Skeletal muscle tissue (tissue), 4 donors: ENCODE data around the gene TTC7B. TPM values are rescaled to one million over a fixed set of nuclear protein-coding genes. Genes with fewer than 3 reads are reported as not detected.

Experiments used
- H3K27ac ChIP-seq: one replicate; pipeline ENCODE4 v1.7.0; 2013; ENCODE audit warnings: mild to moderate bottlenecking, low read depth, low read length, inconsistent platforms
- H3K27me3 ChIP-seq, 3 donors: one replicate each; pipeline ENCODE4 v1.7.0; 2013; ENCODE audit warnings: low read length in 3 of 3; ENCODE audit not compliant: control insufficient read depth in 3 of 3, insufficient read depth in 3 of 3
- H3K36me3 ChIP-seq, 3 donors: one replicate each; pipeline ENCODE4 v1.7.0; 2013; ENCODE audit warnings: low read length in 3 of 3; ENCODE audit not compliant: control insufficient read depth in 3 of 3, insufficient read depth in 3 of 3
- H3K4me1 ChIP-seq, 3 donors: one replicate each; pipeline ENCODE4 v1.7.0; 2013; ENCODE audit warnings: low read length in 3 of 3, mild to moderate bottlenecking in 3 of 3; ENCODE audit not compliant: control insufficient read depth in 3 of 3, insufficient read depth in 3 of 3
- H3K4me3 ChIP-seq, 3 donors: one replicate each; pipeline ENCODE4 v1.7.0; 2013; ENCODE audit warnings: low read length in 3 of 3
- H3K9ac ChIP-seq, 3 donors: one replicate each; pipeline ENCODE4 v1.7.0; 2013; ENCODE audit warnings: low read length in 3 of 3, mild to moderate bottlenecking in 3 of 3, moderate library complexity in 2 of 3, low read depth in 1 of 3
- H3K9me3 ChIP-seq, 3 donors: one replicate each; pipeline ENCODE4 v1.7.0; 2013; ENCODE audit warnings: low read length in 3 of 3; ENCODE audit not compliant: control insufficient read depth in 3 of 3
- total RNA-seq: library from RNA; depleted of rRNA; stranded (reverse); fragments of >200 nt; gene quantifications from one replicate; pipeline ENCODE4 v1.2.3, GENCODE V29; 2014
- donor health status: Osteomylitis.

The TTC7B gene
- total RNA-seq, 1 donor from 2014 or later: 5.7 TPM

GRCh38 chr14:90487462-90487861 lies 328.8 kb downstream of the TTC7B start:
- no peaks in the 10 kb centered on the region for H3K9me3 ChIP-seq
- no peak overlapping the region for H3K4me3 ChIP-seq
- no peaks in the 10 kb centered on the region for H3K27me3 ChIP-seq
- H3K36me3 ChIP-seq: no peaks in the 10 kb centered on the region
- H3K9ac ChIP-seq: no peak overlapping the region
- H3K27ac ChIP-seq: no peak overlapping the region
- H3K4me1 ChIP-seq: peaks cover 0 to 20% (median 14%) of the 10 kb centered on the region in 3 donors

- Histone ChIP-seq H3K9me3 (peaks cover 0 to under 1% (median 0%) of the 10 kb centered on the region in 3 donors), H3K27me3 (no peaks in the 10 kb centered on the region), H3K27ac (no peak overlapping the region), H3K4me3 (no peak overlapping the region), H3K4me1 (peaks cover 0 to 17% (median 14%) of the 10 kb centered on the region in 3 donors), H3K36me3 (no peaks in the 10 kb centered on the region), H3K9ac (no peak overlapping the region)
These were observed 329.2 kb downstream of the TTC7B start for GRCh38 chr14:90487031-90487430.

GRCh38 chr14:90484291-90484690 lies 331.9 kb downstream of the TTC7B start:
- Histone ChIP-seq H3K4me3 (no peak overlapping the region), H3K4me1 (peaks cover 0 to 3% (median 2%) of the 10 kb centered on the region in 3 donors), H3K9me3 (peaks cover 0 to 5% (median 1%) of the 10 kb centered on the region in 3 donors), H3K36me3 (no peaks in the 10 kb centered on the region), H3K27ac (no peak overlapping the region), H3K27me3 (no peaks in the 10 kb centered on the region), H3K9ac (no peak overlapping the region)

GRCh38 chr14:90483571-90483974 lies 332.7 kb downstream of the TTC7B start:
- H3K27ac ChIP-seq: no peak overlapping the region

GRCh38 chr14:90483117-90483516 lies 333.1 kb downstream of the TTC7B start:
- no peaks in the 10 kb centered on the region for H3K27me3 ChIP-seq
- H3K9ac ChIP-seq: no peak overlapping the region
- no peak overlapping the region for H3K27ac ChIP-seq
- no peaks in the 10 kb centered on the region for H3K36me3 ChIP-seq
- H3K9me3 ChIP-seq: peaks cover 0 to 5% (median 1%) of the 10 kb centered on the region in 3 donors
- H3K4me3 ChIP-seq: no peak overlapping the region
- peaks cover 0 to 3% (median 2%) of the 10 kb centered on the region in 3 donors for H3K4me1 ChIP-seq

More at GRCh38 chr14:90483571-90483974, 332.7 kb downstream of the TTC7B start:
- H3K4me3 ChIP-seq: no peak overlapping the region
- peaks cover 0 to 3% (median 2%) of the 10 kb centered on the region in 3 donors for H3K4me1 ChIP-seq
- H3K9ac ChIP-seq: no peak overlapping the region
- H3K9me3 ChIP-seq: peaks cover 0 to 5% (median 1%) of the 10 kb centered on the region in 3 donors
- no peaks in the 10 kb centered on the region for H3K36me3 ChIP-seq
- H3K27me3 ChIP-seq: no peaks in the 10 kb centered on the region

GRCh38 chr14:90475298-90475697 lies 340.9 kb downstream of the TTC7B start:
- no peaks in the 10 kb centered on the region for H3K4me1 ChIP-seq
- H3K9ac ChIP-seq: no peak overlapping the region
- H3K27me3 ChIP-seq: no peaks in the 10 kb centered on the region
- no peaks in the 10 kb centered on the region for H3K36me3 ChIP-seq
- no peak overlapping the region for H3K27ac ChIP-seq
- peaks cover 0 to 3% (median 3%) of the 10 kb centered on the region in 3 donors for H3K9me3 ChIP-seq
- H3K4me3 ChIP-seq: no peak overlapping the region

Other genes with a start within 250 kb of the TTC7B start
- gene RPS6KA5, start 244.2 kb upstream of the TTC7B start, total RNA-seq: 3.1 TPM